ENCODE data around the gene SPTAN1. TPM values are rescaled to one million over a fixed set of nuclear protein-coding genes. Genes with fewer than 3 reads are reported as not detected.

SPTAN1 gene
- total and polyA plus RNA-seq, 2 of the 4 experiments (the other 2 are of a cell fraction) = 275 to 327 TPM

DNA sequence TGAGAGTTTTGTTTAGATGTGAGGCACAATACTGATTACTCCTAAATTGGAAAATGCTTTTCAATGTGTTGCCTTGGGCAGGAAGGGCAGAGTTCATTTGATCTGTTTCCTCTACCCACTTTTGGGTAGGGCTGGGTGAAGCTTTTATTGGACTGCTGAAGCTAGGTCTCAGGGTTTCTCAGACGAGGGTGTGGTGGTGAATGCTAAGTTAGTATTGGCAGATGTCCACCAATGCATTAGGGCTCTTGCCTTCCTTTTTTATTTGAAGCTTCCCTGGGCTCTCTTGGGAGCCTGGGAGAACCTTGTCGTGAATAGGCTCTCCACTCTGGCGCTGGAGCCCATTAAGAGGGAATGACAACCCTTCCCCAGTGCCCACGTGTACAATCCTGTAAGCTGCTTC is 23.1 kb downstream of the SPTAN1 start:
- Histone ChIP-seq H2BK5ac (ENCODE audit: low read depth, low read length, poor library complexity, severe bottlenecking) (no peak overlapping the region), H3K9ac (ENCODE audit: low read depth, low read length) (no peak overlapping the region), H3K18ac (ENCODE audit: low read depth, low read length) (no peak overlapping the region), H4K5ac (ENCODE audit: low read depth, low read length) (no peak overlapping the region), H2BK120ac (ENCODE audit: low read depth, low read length) (no peak overlapping the region), H3K9me3 (ENCODE audit: control insufficient read depth, insufficient read depth, low read length) (no peaks in the 10 kb centered on the region), H4K91ac (ENCODE audit: insufficient read depth, low read depth, low read length) (no peak overlapping the region), H3K4me1 (ENCODE audit: control insufficient read depth, insufficient read depth, low read length) (no peaks in the 10 kb centered on the region), H3K79me1 (ENCODE audit: low read depth in 1 of 2, low read length in 2 of 2) (peaks cover 33 to 47% of the 10 kb centered on the region in 2 experiments), H2AK9ac (replicated peaks; ENCODE audit: low read depth, low read length, poor library complexity) (no peak overlapping the region), H3K23ac (ENCODE audit: low read depth, low read length) (no peak overlapping the region), H3K27ac (ENCODE audit: insufficient read depth, low read length) (no peak overlapping the region), H3K4me2 (ENCODE audit: low read depth, low read length) (no peak overlapping the region), H3K14ac (replicated peaks; ENCODE audit: low read depth, low read length) (no peak overlapping the region), H3K4me3 (ENCODE audit: insufficient read depth, low read depth, low read length) (no peak overlapping the region), H3K4ac (ENCODE audit: low read depth, low read length) (no peak overlapping the region), H3K56ac (ENCODE audit: extremely low read depth, insufficient read depth, low read length) (no peak overlapping the region), H4K20me1 (ENCODE audit: insufficient read depth, low read length) (peaks cover 24% of the 10 kb centered on the region), H3K9me1 (ENCODE audit: insufficient read depth, low read length) (peaks cover 16% of the 10 kb centered on the region), H2BK15ac (ENCODE audit: low read depth, low read length) (no peak overlapping the region), H4K8ac (ENCODE audit: low read depth in 2 of 2, low read length in 2 of 2) (no peak overlapping the region), H3K36me3 (ENCODE audit: control insufficient read depth, insufficient read depth, low read length) (peaks cover 67% of the 10 kb centered on the region), H3K27me3 (ENCODE audit: control insufficient read depth, insufficient read depth, low read length) (no peaks in the 10 kb centered on the region), H2AFZ (replicated peaks; ENCODE audit: low read length, poor library complexity) (no peak overlapping the region), H2BK20ac (ENCODE audit: low read depth, low read length) (no peak overlapping the region), H2AK5ac (ENCODE audit: low read depth, low read length) (no peak overlapping the region)
- intact Hi-C loops (cut with micrococcal nuclease) = loop anchor here (5.0 to 10.0 kb wide), 2 partner anchors 37 to 119 kb away; no protein-coding TSS in a partner anchor
- DNase-seq = no peak
- in situ Hi-C loops (cut with MboI; ENCODE audit: low sequenced_read_pairs) = no loop called here
- no TSS peak for BruUV-seq (replicated peaks)
- ChIA-PET POLR2A (ENCODE audit: unreplicated experiment) (no interaction called here), CTCF (no interaction called here)
- 100% methylated on average over 2 of the region's 4 CpGs; no CpG with 5 or more reads in 1 of the 2 experiments for WGBS, 2 experiments (ENCODE audit: extremely low coverage in 2 of 2, insufficient read length in 1 of 2)
- no peak for ATAC-seq (ENCODE audit: low read depth)
- no peak for TF ChIP-seq CHD1 (IDR thresholded peaks at IDR 0.05; ENCODE audit: low read depth, low read length)
- TF ChIP-seq CEBPB (IDR thresholded peaks at IDR 0.05; ENCODE audit: low read depth, low read length) = no peak
- TF ChIP-seq BHLHE40 (IDR thresholded peaks at IDR 0.05; ENCODE audit: low read depth, low read length) = no peak
- TF ChIP-seq NFE2L2 (IDR thresholded peaks at IDR 0.05; ENCODE audit: low read depth, low read length) = no peak
- dilution Hi-C loops (cut with HindIII; ENCODE audit: low sequenced_read_pairs, unreplicated experiment) = no loop called here
